GM12878 (cell line): ENCODE results near the gene GALNS. TPM values are rescaled to one million over a fixed set of nuclear protein-coding genes. Genes with fewer than 3 reads are reported as not detected.
A peak's percentile ranks its signal among the peaks of the same experiment; 100 is the strongest.

Source experiments
- ATAC-seq: fragments of 200-7000 bp; cut with Tn5 transposase; 3 replicates; pipeline ENCODE4 v1.9.1; 2020; ENCODE audit warnings: mild to moderate bottlenecking, moderate library complexity
- BruUV-seq: library from RNA; stranded (reverse); fragments of 400-500 nt; replicated peaks from 2 replicates; lab custom pipeline; 2021; lab: Mats Ljungman, UMichigan
- CTCF ChIA-PET: fragments of 300-600 bp; sonication (Branson Sonifier 250); formaldehyde crosslinking; extraction: SDS; loops from one replicate; lab custom pipeline; 2021; ENCODE audit warnings: inconsistent platforms; lab: Yijun Ruan, JAX
- POLR2A ChIA-PET: fragments of 350-600 bp; formaldehyde crosslinking; extraction: SDS; loops from one replicate; lab custom pipeline; 2021; ENCODE audit warnings: inconsistent platforms; lab: Charles Lee
- RAD21 ChIA-PET: fragments of 300-600 bp; sonication (Branson Sonifier 250); formaldehyde crosslinking; loops from one replicate; lab custom pipeline; 2023; ENCODE audit warnings: antibody characterized with exemption; ENCODE audit not compliant: unreplicated experiment; lab: Charles Lee
- SMC1A ChIA-PET: fragments of 300-600 bp; sonication (Branson Sonifier 250); formaldehyde crosslinking; loops from one replicate; lab custom pipeline; 2023; ENCODE audit not compliant: unreplicated experiment, uncharacterized antibody; lab: Charles Lee
- DNase-seq: peaks from one replicate; pipeline ENCODE4 v3.0.0-alpha.2; 2011; ENCODE audit warnings: low read depth, low spot score
- FAIRE-seq: peaks from 3 replicates; lab custom pipeline; 2011; peaks lifted over from hg19 to GRCh38; lab: Jason Lieb, UNC
- H2AFZ ChIP-seq: 2 replicates; pipeline ENCODE4 v1.6.0; 2011; ENCODE audit warnings: low read depth, low read length, control low read depth; ENCODE audit not compliant: control insufficient read depth
- H3K27ac ChIP-seq: 2 replicates; pipeline ENCODE4 v1.5.1; 2011; ENCODE audit warnings: control low read depth; ENCODE audit not compliant: control insufficient read depth, insufficient read depth
- H3K27me3 ChIP-seq, 2 experiments: replicated peaks in 1 of 2; 2 replicates each; pipeline versions ENCODE4 v1.6.0 to v1.6.1; 2011; ENCODE audit warnings: low read length in 1 of 2; ENCODE audit not compliant: control insufficient read depth in 2 of 2, insufficient read depth in 2 of 2
- H3K36me3 ChIP-seq, 2 experiments: 2 replicates each; pipeline ENCODE4 v1.5.1; 2011; ENCODE audit warnings: low read length in 1 of 2; ENCODE audit not compliant: control insufficient read depth in 2 of 2, insufficient read depth in 2 of 2
- H3K4me1 ChIP-seq: 2 replicates; pipeline ENCODE4 v1.6.1; 2011; ENCODE audit warnings: mild to moderate bottlenecking, low read length, moderate library complexity, mixed read lengths; ENCODE audit not compliant: control insufficient read depth, insufficient read depth
- H3K4me2 ChIP-seq: 2 replicates; pipeline ENCODE4 v1.6.0; 2011; ENCODE audit warnings: control low read depth; ENCODE audit not compliant: control insufficient read depth, insufficient read depth
- H3K4me3 ChIP-seq: fragments of 200-600 bp; sonication (generic); 2 replicates; pipeline ENCODE4 v1.5.1; 2016
- H3K79me2 ChIP-seq: 2 replicates; pipeline ENCODE4 v1.6.0; 2011; ENCODE audit warnings: low read length; ENCODE audit not compliant: control insufficient read depth, insufficient read depth
- H3K9ac ChIP-seq: 2 replicates; pipeline ENCODE4 v1.8.0; 2011; ENCODE audit warnings: low read length, control low read depth, mixed read lengths; ENCODE audit not compliant: control insufficient read depth, insufficient read depth
- H3K9me3 ChIP-seq: replicated peaks from 3 replicates; pipeline ENCODE4 v1.5.1; 2011; ENCODE audit warnings: mild to moderate bottlenecking, low read length; ENCODE audit not compliant: control insufficient read depth, insufficient read depth
- H4K20me1 ChIP-seq: 2 replicates; pipeline ENCODE4 v1.6.0; 2011; ENCODE audit not compliant: control insufficient read depth, insufficient read depth
- BACH1 ChIP-seq: fragments of 450-650 bp; IDR thresholded peaks from 2 replicates; pipeline ENCODE4 v1.6.1; 2017; ENCODE audit warnings: mild to moderate bottlenecking, borderline replicate concordance
- BCL11A ChIP-seq: IDR thresholded peaks from 2 replicates; pipeline ENCODE4 v1.6.1; 2011; ENCODE audit warnings: low read depth, low read length
- MTA2 ChIP-seq: fragments of 450-650 bp; IDR thresholded peaks from 2 replicates; pipeline ENCODE4 v1.6.1; 2016; ENCODE audit warnings: low read depth, mild to moderate bottlenecking, moderate library complexity
- PBX3 ChIP-seq: IDR thresholded peaks from 2 replicates; pipeline ENCODE4 v1.6.1; 2011; ENCODE audit warnings: mild to moderate bottlenecking, low read depth, low read length, moderate library complexity; ENCODE audit not compliant: insufficient replicate concordance
- RAD51 ChIP-seq: fragments of 450-650 bp; IDR thresholded peaks from 2 replicates; pipeline ENCODE4 v1.6.1; 2016; ENCODE audit warnings: moderate library complexity, mild to moderate bottlenecking, inconsistent platforms
- SMARCA5 ChIP-seq: fragments of 450-650 bp; IDR thresholded peaks from 2 replicates; pipeline ENCODE4 v1.6.1; 2017; ENCODE audit warnings: mild to moderate bottlenecking
- SPI1 ChIP-seq: IDR thresholded peaks from 2 replicates; pipeline ENCODE4 v1.6.1; 2011; ENCODE audit warnings: low read depth, mild to moderate bottlenecking, low read length, moderate library complexity, borderline replicate concordance; ENCODE audit not compliant: insufficient read depth
- SREBF2 ChIP-seq: IDR thresholded peaks from 2 replicates; pipeline ENCODE4 v1.6.1; 2012; ENCODE audit warnings: mild to moderate bottlenecking, low read length
- WGBS: methylation state at CpG from one replicate; pipeline ENCODE4 v1.1.6; 2016; ENCODE audit warnings: low lambda C conversion rate; ENCODE audit not compliant: insufficient replicate concordance, insufficient coverage; ENCODE audit errors: missing lambda C conversion rate; 5-methylcytosine and 5-hydroxymethylcytosine counted together
- in situ Hi-C: fragments of 300-500 bp; cut with MboI; formaldehyde crosslinking; loops from 9 replicates; pipeline ENCODE4 v1.14.3; 2018; ENCODE audit warnings: mixed read lengths
- intact Hi-C: fragments of 100-400 bp; cut with micrococcal nuclease; formaldehyde crosslinking; loops from one replicate; pipeline ENCODE4 v1.14.2; 2022; ENCODE audit not compliant: unreplicated experiment
- polyA plus RNA-seq, 11 experiments: library from polyadenylated mRNA; depleted of rRNA in 4 of 11; unstranded in 6 of 11; stranded (reverse) in 5 of 11; fragments of >200 nt; fragmentation: Nextera tagmentation in 4 of 11; fragmentation: Illumina TruSeq in 1 of 11; extraction: Ambion mirVana in 4 of 11; extraction: Trizol in 1 of 11; gene quantifications; 1 replicate in 1 of 11; 2 replicates in 10 of 11; pipeline versions ENCODE4 v1.2.1 to v1.2.3, GENCODE V29; 2011 to 2016; ENCODE audit warnings: inconsistent platforms in 2 of 11, missing spikeins in 2 of 11, low read depth in 1 of 11
- total RNA-seq, 4 experiments: library from RNA; depleted of rRNA in 3 of 4; stranded (reverse); fragments of >200 nt in 3 of 4; fragmentation: Illumina TruSeq in 1 of 4; extraction: Trizol in 1 of 4; gene quantifications; 2 replicates each; pipeline versions ENCODE4 v1.2.1 to v1.2.3, GENCODE V29; 2013 to 2021
- TF ChIP-seq, protein P1 (sequence below): IDR thresholded peaks from 2 replicates; pipeline ENCODE4 v1.6.1; 2012; ENCODE audit warnings: low read depth, low read length, improper control_type of control experiment
- TF ChIP-seq, protein P2 (sequence below): fragments of 450-650 bp; IDR thresholded peaks from 2 replicates; pipeline ENCODE4 v1.6.1; 2017; ENCODE audit warnings: mild to moderate bottlenecking, moderate library complexity

GALNS gene
- total and polyA plus RNA-seq, 10 of the 15 experiments (the other 5 are each of a cell fraction or from before 2014, with no cell fraction given) = 0.37 to 12.4 (median 5.3) TPM

DNA sequence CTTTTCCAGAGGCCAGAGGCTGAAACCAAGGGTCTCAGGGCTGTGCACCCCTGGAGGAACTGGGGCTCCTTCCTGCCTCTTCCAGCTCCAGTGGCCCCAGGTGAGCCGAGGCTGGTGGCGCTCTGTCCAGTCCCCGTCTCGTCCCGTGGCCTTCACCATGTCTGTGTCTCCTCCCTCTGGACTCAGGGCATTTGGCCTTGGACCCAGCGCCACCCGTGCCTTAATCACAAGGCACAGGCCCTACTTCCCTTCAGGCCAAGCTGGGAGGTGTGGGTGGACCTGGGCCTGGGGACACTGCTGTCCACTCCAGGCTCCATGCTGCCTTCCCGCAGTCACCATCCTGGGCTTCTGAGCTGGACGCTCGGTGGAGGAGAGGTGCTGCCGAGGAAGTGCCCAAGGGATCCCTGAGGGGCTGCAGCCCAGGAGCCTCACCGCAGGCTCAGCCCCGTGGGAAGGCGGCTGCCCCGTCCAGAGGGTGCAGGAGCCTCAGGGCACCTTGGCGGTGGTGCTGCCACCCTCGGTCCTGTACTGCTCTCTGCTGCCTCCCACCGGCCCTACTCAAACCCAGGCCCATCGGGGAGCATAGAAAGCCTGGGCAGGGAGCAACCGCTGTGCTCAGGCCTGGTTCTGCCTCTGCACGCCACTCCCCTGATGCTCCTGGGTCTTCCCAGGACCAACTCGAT, 35.4 kb downstream of the GALNS start:
- Histone ChIP-seq H3K4me2 (no peak overlapping the region), H3K4me1 (no peaks in the 10 kb centered on the region), H3K9me3 (no peaks in the 10 kb centered on the region), H4K20me1 (no peaks in the 10 kb centered on the region), H3K27me3 (no peaks in the 10 kb centered on the region), H3K36me3 (no peaks in the 10 kb centered on the region), H3K79me2 (no peaks in the 10 kb centered on the region), H3K27ac (no peak overlapping the region), H2AFZ (no peak overlapping the region), H3K9ac (no peak overlapping the region), H3K4me3 (no peak overlapping the region)
- ChIA-PET SMC1A (no interaction called here), CTCF (no interaction called here), RAD21 (no interaction called here), POLR2A (no interaction called here)
- ATAC-seq (peak; percentile 47), FAIRE-seq (no peak), DNase-seq (no peak)
- TF ChIP-seq, protein P1, sequence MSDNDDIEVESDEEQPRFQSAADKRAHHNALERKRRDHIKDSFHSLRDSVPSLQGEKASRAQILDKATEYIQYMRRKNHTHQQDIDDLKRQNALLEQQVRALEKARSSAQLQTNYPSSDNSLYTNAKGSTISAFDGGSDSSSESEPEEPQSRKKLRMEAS = no peak
- TF ChIP-seq BCL11A = no peak
- TF ChIP-seq PBX3 = no peak
- TF ChIP-seq SPI1 = no peak
- TF ChIP-seq, protein P2, sequence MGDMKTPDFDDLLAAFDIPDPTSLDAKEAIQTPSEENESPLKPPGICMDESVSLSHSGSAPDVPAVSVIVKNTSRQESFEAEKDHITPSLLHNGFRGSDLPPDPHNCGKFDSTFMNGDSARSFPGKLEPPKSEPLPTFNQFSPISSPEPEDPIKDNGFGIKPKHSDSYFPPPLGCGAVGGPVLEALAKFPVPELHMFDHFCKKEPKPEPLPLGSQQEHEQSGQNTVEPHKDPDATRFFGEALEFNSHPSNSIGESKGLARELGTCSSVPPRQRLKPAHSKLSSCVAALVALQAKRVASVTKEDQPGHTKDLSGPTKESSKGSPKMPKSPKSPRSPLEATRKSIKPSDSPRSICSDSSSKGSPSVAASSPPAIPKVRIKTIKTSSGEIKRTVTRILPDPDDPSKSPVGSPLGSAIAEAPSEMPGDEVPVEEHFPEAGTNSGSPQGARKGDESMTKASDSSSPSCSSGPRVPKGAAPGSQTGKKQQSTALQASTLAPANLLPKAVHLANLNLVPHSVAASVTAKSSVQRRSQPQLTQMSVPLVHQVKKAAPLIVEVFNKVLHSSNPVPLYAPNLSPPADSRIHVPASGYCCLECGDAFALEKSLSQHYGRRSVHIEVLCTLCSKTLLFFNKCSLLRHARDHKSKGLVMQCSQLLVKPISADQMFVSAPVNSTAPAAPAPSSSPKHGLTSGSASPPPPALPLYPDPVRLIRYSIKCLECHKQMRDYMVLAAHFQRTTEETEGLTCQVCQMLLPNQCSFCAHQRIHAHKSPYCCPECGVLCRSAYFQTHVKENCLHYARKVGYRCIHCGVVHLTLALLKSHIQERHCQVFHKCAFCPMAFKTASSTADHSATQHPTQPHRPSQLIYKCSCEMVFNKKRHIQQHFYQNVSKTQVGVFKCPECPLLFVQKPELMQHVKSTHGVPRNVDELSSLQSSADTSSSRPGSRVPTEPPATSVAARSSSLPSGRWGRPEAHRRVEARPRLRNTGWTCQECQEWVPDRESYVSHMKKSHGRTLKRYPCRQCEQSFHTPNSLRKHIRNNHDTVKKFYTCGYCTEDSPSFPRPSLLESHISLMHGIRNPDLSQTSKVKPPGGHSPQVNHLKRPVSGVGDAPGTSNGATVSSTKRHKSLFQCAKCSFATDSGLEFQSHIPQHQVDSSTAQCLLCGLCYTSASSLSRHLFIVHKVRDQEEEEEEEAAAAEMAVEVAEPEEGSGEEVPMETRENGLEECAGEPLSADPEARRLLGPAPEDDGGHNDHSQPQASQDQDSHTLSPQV = no peak
- no peak for TF ChIP-seq SREBF2
- no peak for TF ChIP-seq RAD51
- no peak for TF ChIP-seq BACH1
- TF ChIP-seq SMARCA5 = no peak
- TF ChIP-seq MTA2 = no peak
- BruUV-seq = no TSS peak
- WGBS = 80% methylated on average over 22 of the region's 22 CpGs
- in situ Hi-C loops (loop anchor here (5.0 kb wide), 1 partner anchor 346 kb away; no protein-coding TSS in a partner anchor), intact Hi-C loops (no loop called here)
